ENCODE results near the gene TAGLN.

The TAGLN gene

GRCh38 chr11:117232092-117232878, 33.1 kb downstream of the TAGLN start, which contains the start of gene RNF214:
Gene RNF214 (plus strand): TSS chr11:117232671. CDS start chr11:117234273, 1,602 bp downstream.
- DNase-seq = peak; percentile 69

GRCh38 chr11:117232911-117233409, 33.8 kb downstream of the TAGLN start:
- no peak for DNase-seq

- no peak for DNase-seq
These were observed 39.1 kb downstream of the TAGLN start for GRCh38 chr11:117238221-117238620.

- peak; percentile 87 for DNase-seq
These were observed 40.1 kb downstream of the TAGLN start for GRCh38 chr11:117239295-117239694.

GRCh38 chr11:117248341-117248740, 49.2 kb downstream of the TAGLN start:
- no peak for DNase-seq

- DNase-seq = no peak
These were observed 50.4 kb downstream of the TAGLN start for GRCh38 chr11:117249571-117249970.

- DNase-seq = no peak
These were observed 52.3 kb downstream of the TAGLN start for GRCh38 chr11:117251506-117251905.

GRCh38 chr11:117255966-117256365, 56.8 kb downstream of the TAGLN start:
- DNase-seq = no peak

GRCh38 chr11:117256573-117256972, 57.4 kb downstream of the TAGLN start:
- no peak for DNase-seq
